IPS-NIHi7 (cell line): ENCODE measurements around the gene KDM4D.
"Not testable (repeated sequence)": the region's sequence is repeated elsewhere in the genome, so short reads cannot be mapped to it uniquely, and the experiment has no call there.

Experiments
- DNase-seq: peaks from one replicate; pipeline ENCODE4 v3.0.0; 2012; ENCODE audit warnings: mixed read lengths; ENCODE audit errors: extremely low spot score

Gene KDM4D

GRCh38 chr11:95033051-95033450 lies 59.5 kb downstream of the KDM4D start:
- DNase-seq, result no peak

GRCh38 chr11:95035316-95035715 lies 61.8 kb downstream of the KDM4D start:
- no peak for DNase-seq

GRCh38 chr11:95037356-95038035 lies 64.0 kb downstream of the KDM4D start:
- DNase-seq, result not testable (repeated sequence)

GRCh38 chr11:95042239-95042638 lies 68.7 kb downstream of the KDM4D start:
- no peak for DNase-seq

GRCh38 chr11:95042906-95043305 lies 69.4 kb downstream of the KDM4D start:
- DNase-seq, result no peak

GRCh38 chr11:95044010-95044409 lies 70.5 kb downstream of the KDM4D start:
- no peak for DNase-seq

- no peak for DNase-seq
These were observed 72.3 kb downstream of the KDM4D start for GRCh38 chr11:95045812-95046211.
